MM.1S (cell line): ENCODE measurements around the gene AKR1B15.

Source experiments
- CTCF ChIP-seq: fragments of 300-600 bp; sonication (generic); IDR thresholded peaks from 2 replicates; pipeline ENCODE4 v1.5.1; 2016; ENCODE audit warnings: antibody characterized with exemption, low read length, mixed read lengths
- EZH2phosphoT487 ChIP-seq: fragments of 300-600 bp; sonication (generic); IDR thresholded peaks from 2 replicates; pipeline ENCODE4 v1.6.1; 2018; ENCODE audit warnings: antibody characterized with exemption, low read length

- TF ChIP-seq EZH2phosphoT487 (no peak), CTCF (no peak)
Observed at GRCh38 chr7:134619627-134620331, 70.9 kb downstream of the AKR1B15 start.
